ENCODE data around the gene OR6B1. TPM values are rescaled to one million over a fixed set of nuclear protein-coding genes. Genes with fewer than 3 reads are reported as not detected.
"Not testable (repeated sequence)": the region's sequence is repeated elsewhere in the genome, so short reads cannot be mapped to it uniquely, and the experiment has no call there.

OR6B1 gene
- total RNA-seq, 2 donors from 2014 or later = not detected

GRCh38 chr7:144032985-144033709, 33.0 kb downstream of the OR6B1 start:
- intact Hi-C loops (cut with DNase I, micrococcal nuclease) = no loop called here
- ATAC-seq (no peak), DNase-seq (no peak)

DNA sequence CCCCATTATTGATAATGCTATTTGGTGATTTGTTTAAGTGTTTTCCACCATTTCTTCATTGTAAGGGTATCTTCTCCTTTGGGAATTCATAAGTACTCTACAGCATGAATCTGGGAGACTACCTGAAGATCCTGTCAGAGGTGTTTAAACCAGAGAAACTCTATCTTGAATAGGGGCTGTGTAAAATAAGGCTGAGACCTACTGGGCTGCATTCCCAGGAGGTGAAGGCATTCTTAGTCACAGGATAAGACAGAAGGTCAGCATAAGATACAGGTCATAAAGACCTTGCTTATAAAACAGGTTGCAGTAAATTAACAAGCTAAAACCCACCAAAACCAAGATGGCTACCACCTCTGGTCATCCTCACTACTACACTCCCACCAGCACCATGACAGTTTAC, 35.3 kb downstream of the OR6B1 start:
- ATAC-seq (no peak), DNase-seq (no peak)
- intact Hi-C loops (cut with DNase I, micrococcal nuclease) = no loop called here

GRCh38 chr7:144036302-144036885, 36.3 kb downstream of the OR6B1 start:
- ATAC-seq (no peak), DNase-seq (no peak)
- intact Hi-C loops (cut with DNase I, micrococcal nuclease) = no loop called here

GRCh38 chr7:144037414-144038035, 37.4 kb downstream of the OR6B1 start:
- intact Hi-C loops (cut with DNase I, micrococcal nuclease) = no loop called here
- no peak for ATAC-seq
- no peak for DNase-seq

GRCh38 chr7:144038887-144039286, 38.8 kb downstream of the OR6B1 start:
- DNase-seq (no peak), ATAC-seq (no peak)
- intact Hi-C loops (cut with DNase I, micrococcal nuclease) = no loop called here

DNA sequence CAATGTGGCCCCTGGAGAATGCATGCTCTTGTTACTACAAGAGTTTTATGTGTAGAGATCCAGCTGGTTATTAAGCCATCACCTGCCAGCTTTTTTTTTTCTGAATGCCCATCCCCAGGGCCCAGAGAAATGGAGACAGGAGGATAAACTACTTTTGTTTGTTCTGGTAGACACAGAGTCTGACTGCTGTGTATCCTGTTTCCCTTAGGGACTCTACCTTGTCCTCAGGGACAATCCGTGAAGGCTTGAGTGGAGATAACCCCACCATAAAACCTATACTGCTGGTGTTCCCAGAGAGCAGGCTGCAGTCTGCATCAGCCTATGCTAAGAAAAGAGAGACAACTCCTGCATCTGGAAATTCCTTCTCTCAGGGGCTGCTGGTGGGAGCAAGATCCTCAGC, 48.5 kb downstream of the OR6B1 start, which contains the start of gene OR2A5:
TSS of gene OR2A5 (plus strand) at position 301 of the 400 bp plus-strand sequence. CDS start 1,454 bp downstream, outside the sequence.
- DNase-seq = no peak
- intact Hi-C loops (cut with DNase I, micrococcal nuclease) = no loop called here
- ATAC-seq = no peak

DNA sequence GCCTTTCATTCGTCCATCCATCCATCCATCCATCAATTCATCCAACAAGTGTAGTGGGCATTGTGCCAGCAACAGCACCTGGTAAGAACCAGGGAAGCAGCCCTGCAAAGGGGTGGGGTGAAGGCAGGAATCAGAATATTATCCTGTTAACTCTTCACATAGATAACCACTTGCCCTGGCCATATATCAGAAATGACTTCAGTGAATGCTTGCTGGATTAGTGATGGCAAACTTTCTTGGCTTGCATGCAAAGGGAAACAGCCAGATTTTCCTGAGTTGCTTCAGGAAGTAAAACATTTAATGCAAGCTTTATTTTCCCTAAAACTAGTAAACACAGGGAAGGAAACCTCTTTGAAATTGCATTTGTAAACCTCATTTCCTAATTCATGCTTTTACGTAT, 49.4 kb downstream of the OR6B1 start:
- intact Hi-C loops (cut with DNase I, micrococcal nuclease) = no loop called here
- no peak for DNase-seq
- ATAC-seq = no peak

DNA sequence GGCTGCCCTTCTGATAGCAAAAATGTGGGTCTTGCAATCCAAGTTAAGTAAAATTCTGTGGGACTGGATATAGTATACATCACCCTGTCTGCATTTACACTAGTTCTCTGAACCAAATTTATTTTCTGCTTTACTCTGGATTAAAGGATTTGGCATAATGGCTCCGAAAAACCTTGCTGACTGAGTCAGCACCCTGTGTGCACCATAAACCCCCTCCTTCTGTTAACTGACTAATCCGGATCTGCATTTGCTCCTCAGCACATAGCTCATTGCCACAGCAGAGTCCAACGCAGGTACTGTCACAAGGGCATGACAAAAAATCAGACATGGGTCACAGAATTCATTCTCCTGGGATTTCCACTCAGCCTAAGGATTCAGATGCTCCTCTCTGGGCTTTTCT, 50.0 kb downstream of the OR6B1 start:
- no peak for ATAC-seq

DNA sequence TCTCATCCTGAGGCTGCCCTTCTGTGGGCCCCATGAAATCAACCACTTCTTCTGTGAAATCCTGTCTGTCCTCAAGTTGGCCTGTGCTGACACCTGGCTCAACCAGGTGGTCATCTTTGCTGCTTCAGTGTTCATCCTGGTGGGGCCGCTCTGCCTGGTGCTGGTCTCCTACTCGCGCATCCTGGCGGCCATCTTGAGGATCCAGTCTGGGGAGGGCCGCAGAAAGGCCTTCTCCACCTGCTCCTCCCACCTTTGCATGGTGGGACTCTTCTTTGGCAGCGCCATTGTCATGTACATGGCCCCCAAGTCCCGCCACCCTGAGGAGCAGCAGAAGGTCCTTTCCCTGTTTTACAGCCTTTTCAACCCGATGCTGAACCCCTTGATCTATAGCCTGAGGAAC, 50.8 kb downstream of the OR6B1 start:
- DNase-seq; ATAC-seq; intact Hi-C loops (cut with DNase I, micrococcal nuclease): not testable (repeated sequence)

More for the DNA sequence above, 50.0 kb downstream of the OR6B1 start:
- intact Hi-C loops (cut with DNase I, micrococcal nuclease) = no loop called here
- no peak for DNase-seq

GRCh38 chr7:144057954-144058353, 57.8 kb downstream of the OR6B1 start:
- intact Hi-C loops (cut with DNase I, micrococcal nuclease) = no loop called here
- ATAC-seq (no peak), DNase-seq (no peak)

Other genes starting within 250 kb of the OR6B1 start
- gene CTAGE6, start 242.6 kb upstream of the OR6B1 start, total RNA-seq = under 1 TPM in 1 of 2 donors, not detected in 1; 0.22 TPM
- 10 to 100 TPM; 33.4 to 44.4 TPM for gene TCAF1, start 98.1 kb upstream of the OR6B1 start, total RNA-seq
- not detected for gene OR2F2, start 65.1 kb upstream of the OR6B1 start, total RNA-seq
- not detected for gene OR2F1, start 45.5 kb upstream of the OR6B1 start, total RNA-seq
- gene OR2A5, start 48.6 kb downstream of the OR6B1 start, total RNA-seq = not detected
- not detected for gene OR2A25, start 69.5 kb downstream of the OR6B1 start, total RNA-seq
- gene OR2A12, start 86.0 kb downstream of the OR6B1 start, total RNA-seq = not detected
- gene OR2A2, start 109.3 kb downstream of the OR6B1 start, total RNA-seq = not detected
- gene OR2A14, start 122.9 kb downstream of the OR6B1 start, total RNA-seq = not detected
- 10 to 100 TPM in 1 of 2 donors, 1 to 10 TPM in 1; 5.1 to 15.2 TPM for gene CTAGE4, start 183.1 kb downstream of the OR6B1 start, total RNA-seq
- gene ARHGEF35, start 195.5 kb downstream of the OR6B1 start, total RNA-seq = 10 to 100 TPM; 39.9 to 62.4 TPM
- gene OR2A42, start 239.3 kb downstream of the OR6B1 start, total RNA-seq = not detected

Data from left colon (tissue), 2 donors.